Stromal cell of bone marrow (primary cell): Measurements from ENCODE around the gene BCOR.
A peak's percentile ranks its signal among the peaks of the same experiment; 100 is the strongest.

Experiments used
- DNase-seq: peaks from one replicate; pipeline ENCODE4 v3.0.0-alpha.2; 2012; ENCODE audit warnings: low read depth

Gene BCOR

GRCh38 chrX:40019541-40019940, 78.2 kb downstream of the BCOR start:
- no peak for DNase-seq

- no peak for DNase-seq
These were observed 79.7 kb downstream of the BCOR start for GRCh38 chrX:40018041-40018440.

- no peak for DNase-seq
These were observed 81.0 kb downstream of the BCOR start for GRCh38 chrX:40016749-40017148.

GRCh38 chrX:40015693-40016092, 82.1 kb downstream of the BCOR start:
- no peak for DNase-seq

- DNase-seq = peak; percentile 31
These were observed 84.2 kb downstream of the BCOR start for GRCh38 chrX:40013266-40014195.

- peak; percentile 12 for DNase-seq
These were observed 84.9 kb downstream of the BCOR start for GRCh38 chrX:40012868-40013265.

- no peak for DNase-seq
These were observed 85.5 kb downstream of the BCOR start for GRCh38 chrX:40012039-40012867.

GRCh38 chrX:40011322-40012038, 86.3 kb downstream of the BCOR start:
- DNase-seq = no peak

- no peak for DNase-seq
These were observed 87.0 kb downstream of the BCOR start for GRCh38 chrX:40010550-40011321.

GRCh38 chrX:40009890-40010289, 87.9 kb downstream of the BCOR start:
- DNase-seq = no peak

- DNase-seq = no peak
These were observed 88.3 kb downstream of the BCOR start for GRCh38 chrX:40009462-40009851.

GRCh38 chrX:40008791-40009461, 88.8 kb downstream of the BCOR start:
- no peak for DNase-seq

GRCh38 chrX:40007756-40008705, 89.7 kb downstream of the BCOR start:
- DNase-seq = no peak

GRCh38 chrX:40007131-40007755, 90.5 kb downstream of the BCOR start:
- DNase-seq = no peak

GRCh38 chrX:40006106-40007017, 91.4 kb downstream of the BCOR start:
- DNase-seq = no peak

GRCh38 chrX:40005292-40006011, 92.3 kb downstream of the BCOR start:
- no peak for DNase-seq

- DNase-seq = no peak
These were observed 92.9 kb downstream of the BCOR start for GRCh38 chrX:40004921-40005291.

GRCh38 chrX:40004246-40004535, 93.6 kb downstream of the BCOR start:
- no peak for DNase-seq
